HepG2 (cell line): ENCODE measurements around the gene DLEC1. TPM values are rescaled to one million over a fixed set of nuclear protein-coding genes. Genes with fewer than 3 reads are reported as not detected.
A peak's percentile ranks its signal among the peaks of the same experiment; 100 is the strongest.

ENCODE experiments used
- CREM ChIP-seq, 2 experiments: sonication (generic) in 1 of 2; formaldehyde crosslinking in 1 of 2; IDR thresholded peaks; 2 replicates each; pipeline versions ENCODE4 v1.4.0 to v1.6.1; 2016 to 2020; ENCODE audit warnings: antibody characterized with exemption in 1 of 2, mild to moderate bottlenecking in 1 of 2, missing genetic modification reagents in 1 of 2
- HDAC1 ChIP-seq: sonication (generic); formaldehyde crosslinking; IDR thresholded peaks from 2 replicates; pipeline ENCODE4 v1.5.1; 2020; ENCODE audit warnings: mild to moderate bottlenecking, missing genetic modification reagents
- HMGA1 ChIP-seq: sonication (generic); formaldehyde crosslinking; conservative IDR thresholded peaks from 2 replicates; pipeline ENCODE4 v1.4.0; 2020; ENCODE audit warnings: missing genetic modification reagents
- HOXD1 ChIP-seq: sonication (generic); formaldehyde crosslinking; IDR thresholded peaks from 2 replicates; pipeline ENCODE4 v1.5.0; 2020; ENCODE audit warnings: missing genetic modification reagents
- MTA1 ChIP-seq: sonication (generic); formaldehyde crosslinking; IDR thresholded peaks from 2 replicates; pipeline ENCODE4 v1.4.0; 2020; ENCODE audit warnings: missing genetic modification reagents, mild to moderate bottlenecking, borderline replicate concordance
- THAP8 ChIP-seq: sonication (generic); formaldehyde crosslinking; IDR thresholded peaks from 2 replicates; pipeline ENCODE4 v1.5.1; 2020; ENCODE audit warnings: missing genetic modification reagents, mild to moderate bottlenecking, borderline replicate concordance
- ZNF724P ChIP-seq: sonication (generic); formaldehyde crosslinking; IDR thresholded peaks from 2 replicates; pipeline ENCODE4 v1.8.0; 2022; ENCODE audit warnings: missing genetic modification reagents, borderline replicate concordance
- ZNF746 ChIP-seq: sonication (generic); formaldehyde crosslinking; IDR thresholded peaks from 2 replicates; pipeline ENCODE4 v1.8.0; 2022; ENCODE audit warnings: mild to moderate bottlenecking, missing genetic modification reagents
- ZSCAN21 ChIP-seq: sonication (generic); formaldehyde crosslinking; IDR thresholded peaks from 2 replicates; pipeline ENCODE4 v1.8.0; 2022; ENCODE audit warnings: mild to moderate bottlenecking, missing genetic modification reagents, moderate library complexity, borderline replicate concordance
- ZSCAN9 ChIP-seq: IDR thresholded peaks from 2 replicates; pipeline ENCODE4 v1.6.1; 2016; ENCODE audit warnings: borderline replicate concordance
- polyA plus RNA-seq, 8 experiments: library from polyadenylated mRNA; depleted of rRNA in 3 of 8; stranded (reverse) in 7 of 8; unstranded in 1 of 8; fragments of >200 nt; fragmentation: Illumina TruSeq in 4 of 8; extraction: Trizol in 4 of 8; gene quantifications; 2 replicates each; pipeline versions ENCODE4 v1.2.1 to v1.2.3, GENCODE V29; 2011 to 2016; ENCODE audit warnings: low read depth in 4 of 8, missing spikeins in 1 of 8, mixed read lengths in 1 of 8; ENCODE audit not compliant: insufficient read depth in 1 of 8
- total RNA-seq, 5 experiments: library from RNA; depleted of rRNA; stranded (reverse); fragments of >200 nt; fragmentation: Illumina TruSeq; extraction: Trizol; gene quantifications; 2 replicates each; pipeline ENCODE4 v1.2.3, GENCODE V29; 2016; ENCODE audit warnings: low read depth in 1 of 5
- TF ChIP-seq, protein P1 (sequence below), 2 experiments: fragments of 450-650 bp in 1 of 2; sonication (generic) in 1 of 2; formaldehyde crosslinking in 1 of 2; IDR thresholded peaks; 2 replicates each; pipeline versions ENCODE4 v1.6.1 to v1.8.0; 2016 to 2022; ENCODE audit warnings: antibody characterized with exemption in 1 of 2, mild to moderate bottlenecking in 1 of 2, missing genetic modification reagents in 1 of 2
- TF ChIP-seq, protein P2 (sequence below), 2 experiments: sonication (generic) in 1 of 2; formaldehyde crosslinking in 1 of 2; IDR thresholded peaks; 2 replicates each; pipeline versions ENCODE4 v1.6.1 to v1.9.0; 2014 to 2022; ENCODE audit warnings: antibody characterized with exemption in 1 of 2, borderline replicate concordance in 1 of 2, inconsistent platforms in 1 of 2, low read depth in 1 of 2, missing genetic modification reagents in 1 of 2

DLEC1 gene
- total and polyA plus RNA-seq, 2 of the 13 experiments (the other 11 are each of a cell fraction or from before 2014, with no cell fraction given), result 0.09 TPM; not detected in 1

DNA sequence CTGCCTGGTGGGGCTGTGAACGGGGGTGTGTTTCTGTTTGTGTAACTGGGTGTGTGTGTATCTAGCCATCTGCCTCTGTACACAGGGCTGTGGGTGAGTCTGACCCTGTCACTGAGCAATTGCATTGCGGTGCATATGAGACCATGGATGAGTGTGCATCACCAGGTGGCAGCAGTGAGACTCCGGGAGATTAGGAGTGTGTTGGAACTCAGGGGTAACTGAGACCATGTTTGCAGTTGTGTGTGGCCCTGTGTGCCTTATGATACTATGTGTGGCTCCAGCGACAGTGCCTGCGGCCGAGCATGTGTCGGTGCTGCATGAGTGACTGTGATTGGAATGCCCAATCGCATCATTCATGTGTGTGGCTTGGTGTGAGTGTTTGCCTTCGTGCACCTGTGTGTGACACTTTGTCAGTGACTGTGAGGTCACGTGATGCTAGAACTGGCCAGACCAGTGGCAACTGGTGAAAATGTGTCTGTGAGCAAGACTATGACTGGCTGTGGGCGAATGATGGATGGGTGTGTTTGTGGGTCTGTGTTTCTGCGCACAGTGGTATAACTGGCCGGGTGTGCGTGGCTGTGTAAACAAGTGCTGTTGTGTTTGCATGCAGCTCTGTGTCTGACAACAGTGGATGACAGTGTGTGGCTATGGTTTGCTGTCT, 34.5 kb upstream of the DLEC1 start (continued):
- no peak; the same call in 1 of the 2 replicates for TF ChIP-seq CREM (IDR thresholded peaks at IDR 0.05)
- TF ChIP-seq CREM (CRISPR knock-in tag; IDR thresholded peaks at IDR 0.05), result no peak
- TF ChIP-seq, protein P1, sequence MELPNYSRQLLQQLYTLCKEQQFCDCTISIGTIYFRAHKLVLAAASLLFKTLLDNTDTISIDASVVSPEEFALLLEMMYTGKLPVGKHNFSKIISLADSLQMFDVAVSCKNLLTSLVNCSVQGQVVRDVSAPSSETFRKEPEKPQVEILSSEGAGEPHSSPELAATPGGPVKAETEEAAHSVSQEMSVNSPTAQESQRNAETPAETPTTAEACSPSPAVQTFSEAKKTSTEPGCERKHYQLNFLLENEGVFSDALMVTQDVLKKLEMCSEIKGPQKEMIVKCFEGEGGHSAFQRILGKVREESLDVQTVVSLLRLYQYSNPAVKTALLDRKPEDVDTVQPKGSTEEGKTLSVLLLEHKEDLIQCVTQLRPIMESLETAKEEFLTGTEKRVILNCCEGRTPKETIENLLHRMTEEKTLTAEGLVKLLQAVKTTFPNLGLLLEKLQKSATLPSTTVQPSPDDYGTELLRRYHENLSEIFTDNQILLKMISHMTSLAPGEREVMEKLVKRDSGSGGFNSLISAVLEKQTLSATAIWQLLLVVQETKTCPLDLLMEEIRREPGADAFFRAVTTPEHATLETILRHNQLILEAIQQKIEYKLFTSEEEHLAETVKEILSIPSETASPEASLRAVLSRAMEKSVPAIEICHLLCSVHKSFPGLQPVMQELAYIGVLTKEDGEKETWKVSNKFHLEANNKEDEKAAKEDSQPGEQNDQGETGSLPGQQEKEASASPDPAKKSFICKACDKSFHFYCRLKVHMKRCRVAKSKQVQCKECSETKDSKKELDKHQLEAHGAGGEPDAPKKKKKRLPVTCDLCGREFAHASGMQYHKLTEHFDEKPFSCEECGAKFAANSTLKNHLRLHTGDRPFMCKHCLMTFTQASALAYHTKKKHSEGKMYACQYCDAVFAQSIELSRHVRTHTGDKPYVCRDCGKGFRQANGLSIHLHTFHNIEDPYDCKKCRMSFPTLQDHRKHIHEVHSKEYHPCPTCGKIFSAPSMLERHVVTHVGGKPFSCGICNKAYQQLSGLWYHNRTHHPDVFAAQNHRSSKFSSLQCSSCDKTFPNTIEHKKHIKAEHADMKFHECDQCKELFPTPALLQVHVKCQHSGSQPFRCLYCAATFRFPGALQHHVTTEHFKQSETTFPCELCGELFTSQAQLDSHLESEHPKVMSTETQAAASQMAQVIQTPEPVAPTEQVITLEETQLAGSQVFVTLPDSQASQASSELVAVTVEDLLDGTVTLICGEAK (IDR thresholded peaks at IDR 0.05), result 0 out of 2 replicates have a peak, but pooled peaks have one; percentile 11
- TF ChIP-seq, protein P1 (CRISPR knock-in tag; IDR thresholded peaks at IDR 0.05), result no peak; the same call in 1 of the 2 replicates
- TF ChIP-seq HDAC1 (CRISPR knock-in tag), result peak; percentile 58
- TF ChIP-seq ZSCAN21 (CRISPR knock-in tag), result no peak; the same call in none of the 2 replicates
- peak; percentile 69 for TF ChIP-seq HOXD1 (CRISPR knock-in tag)
- TF ChIP-seq ZSCAN9 (CRISPR knock-in tag), result no peak
- no peak for TF ChIP-seq HMGA1 (CRISPR knock-in tag)
- TF ChIP-seq MTA1, result no peak
- TF ChIP-seq THAP8 (CRISPR knock-in tag), result no peak
- no peak for TF ChIP-seq ZNF724P
- TF ChIP-seq, protein P2, sequence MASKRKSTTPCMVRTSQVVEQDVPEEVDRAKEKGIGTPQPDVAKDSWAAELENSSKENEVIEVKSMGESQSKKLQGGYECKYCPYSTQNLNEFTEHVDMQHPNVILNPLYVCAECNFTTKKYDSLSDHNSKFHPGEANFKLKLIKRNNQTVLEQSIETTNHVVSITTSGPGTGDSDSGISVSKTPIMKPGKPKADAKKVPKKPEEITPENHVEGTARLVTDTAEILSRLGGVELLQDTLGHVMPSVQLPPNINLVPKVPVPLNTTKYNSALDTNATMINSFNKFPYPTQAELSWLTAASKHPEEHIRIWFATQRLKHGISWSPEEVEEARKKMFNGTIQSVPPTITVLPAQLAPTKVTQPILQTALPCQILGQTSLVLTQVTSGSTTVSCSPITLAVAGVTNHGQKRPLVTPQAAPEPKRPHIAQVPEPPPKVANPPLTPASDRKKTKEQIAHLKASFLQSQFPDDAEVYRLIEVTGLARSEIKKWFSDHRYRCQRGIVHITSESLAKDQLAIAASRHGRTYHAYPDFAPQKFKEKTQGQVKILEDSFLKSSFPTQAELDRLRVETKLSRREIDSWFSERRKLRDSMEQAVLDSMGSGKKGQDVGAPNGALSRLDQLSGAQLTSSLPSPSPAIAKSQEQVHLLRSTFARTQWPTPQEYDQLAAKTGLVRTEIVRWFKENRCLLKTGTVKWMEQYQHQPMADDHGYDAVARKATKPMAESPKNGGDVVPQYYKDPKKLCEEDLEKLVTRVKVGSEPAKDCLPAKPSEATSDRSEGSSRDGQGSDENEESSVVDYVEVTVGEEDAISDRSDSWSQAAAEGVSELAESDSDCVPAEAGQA (IDR thresholded peaks at IDR 0.05; ENCODE audit: low read depth), result no peak
- TF ChIP-seq, protein P2 (CRISPR knock-in tag; IDR thresholded peaks at IDR 0.05; ENCODE audit: borderline replicate concordance), result no peak
- no peak; the same call in 1 of the 2 replicates for TF ChIP-seq ZNF746 (CRISPR knock-in tag)
